ENCODE measurements around the gene PHPT1. TPM values are rescaled to one million over a fixed set of nuclear protein-coding genes. Genes with fewer than 3 reads are reported as not detected.
A peak's percentile ranks its signal among the peaks of the same experiment; 100 is the strongest.

The PHPT1 gene
- total and polyA plus RNA-seq, 7 donors: 39.0 to 144 (median 73.1) TPM

GRCh38 chr9:136803551-136804508, 45.4 kb upstream of the PHPT1 start:
- intact Hi-C loops (cut with DNase I): no loop called here
- no peak overlapping the region for H3K27ac ChIP-seq
- H3K27me3 ChIP-seq: peaks cover 28 to 38% (median 38%) of the 10 kb centered on the region in 3 donors
- no peaks in the 10 kb centered on the region for H3K9me3 ChIP-seq
- H3K36me3 ChIP-seq: no peaks in the 10 kb centered on the region
- WGBS, 2 donors: 90 to 92% methylated on average over 22 of the region's 22 CpGs
- peaks cover 0 to 43% (median 36%) of the 10 kb centered on the region in 4 donors for H3K4me1 ChIP-seq
- no peak for DNase-seq
- H3K4me3 ChIP-seq: no peak overlapping the region
- TF ChIP-seq POLR2AphosphoS5 (IDR thresholded peaks at IDR 0.05) (no peak), EP300 (IDR thresholded peaks at IDR 0.05) (no peak)
- TF ChIP-seq, protein P1, sequence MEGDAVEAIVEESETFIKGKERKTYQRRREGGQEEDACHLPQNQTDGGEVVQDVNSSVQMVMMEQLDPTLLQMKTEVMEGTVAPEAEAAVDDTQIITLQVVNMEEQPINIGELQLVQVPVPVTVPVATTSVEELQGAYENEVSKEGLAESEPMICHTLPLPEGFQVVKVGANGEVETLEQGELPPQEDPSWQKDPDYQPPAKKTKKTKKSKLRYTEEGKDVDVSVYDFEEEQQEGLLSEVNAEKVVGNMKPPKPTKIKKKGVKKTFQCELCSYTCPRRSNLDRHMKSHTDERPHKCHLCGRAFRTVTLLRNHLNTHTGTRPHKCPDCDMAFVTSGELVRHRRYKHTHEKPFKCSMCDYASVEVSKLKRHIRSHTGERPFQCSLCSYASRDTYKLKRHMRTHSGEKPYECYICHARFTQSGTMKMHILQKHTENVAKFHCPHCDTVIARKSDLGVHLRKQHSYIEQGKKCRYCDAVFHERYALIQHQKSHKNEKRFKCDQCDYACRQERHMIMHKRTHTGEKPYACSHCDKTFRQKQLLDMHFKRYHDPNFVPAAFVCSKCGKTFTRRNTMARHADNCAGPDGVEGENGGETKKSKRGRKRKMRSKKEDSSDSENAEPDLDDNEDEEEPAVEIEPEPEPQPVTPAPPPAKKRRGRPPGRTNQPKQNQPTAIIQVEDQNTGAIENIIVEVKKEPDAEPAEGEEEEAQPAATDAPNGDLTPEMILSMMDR (IDR thresholded peaks at IDR 0.05): no peak

- Histone ChIP-seq H3K27me3 (peaks cover 20 to 29% (median 29%) of the 10 kb centered on the region in 3 donors), H3K4me1 (peaks cover 0 to 47% (median 41%) of the 10 kb centered on the region in 4 donors), H3K27ac (no peak overlapping the region), H3K4me3 (no peak overlapping the region), H3K36me3 (peaks cover 0 to 1% (median 0%) of the 10 kb centered on the region in 4 donors), H3K9me3 (no peaks in the 10 kb centered on the region)
- 94 to 95% methylated on average over 20 of the region's 20 CpGs for WGBS, 2 donors
- DNase-seq: no peak
- intact Hi-C loops (cut with DNase I): no loop called here
- TF ChIP-seq, protein P1 (IDR thresholded peaks at IDR 0.05): no peak
- TF ChIP-seq POLR2A (IDR thresholded peaks at IDR 0.05) (no peak), EP300 (IDR thresholded peaks at IDR 0.05) (no peak), POLR2AphosphoS5 (IDR thresholded peaks at IDR 0.05) (no peak)
Measured at GRCh38 chr9:136804509-136805206, 44.6 kb upstream of the PHPT1 start.

GRCh38 chr9:136805207-136805740, 43.9 kb upstream of the PHPT1 start:
- peak; percentile 63 for DNase-seq
- TF ChIP-seq POLR2A (IDR thresholded peaks at IDR 0.05) (no peak), POLR2AphosphoS5 (IDR thresholded peaks at IDR 0.05) (no peak), EP300 (IDR thresholded peaks at IDR 0.05) (no peak)
- TF ChIP-seq, protein P1 (IDR thresholded peaks at IDR 0.05): no peak
- H3K27me3 ChIP-seq: peaks cover 14 to 23% (median 23%) of the 10 kb centered on the region in 3 donors
- WGBS, 2 donors: 92 to 93% methylated on average over 12 of the region's 12 CpGs
- intact Hi-C loops (cut with DNase I): no loop called here
- H3K9me3 ChIP-seq: no peaks in the 10 kb centered on the region
- no peak overlapping the region for H3K27ac ChIP-seq
- no peak overlapping the region for H3K4me3 ChIP-seq
- peaks cover 0 to 7% (median 0%) of the 10 kb centered on the region in 4 donors for H3K36me3 ChIP-seq
- peaks cover 0 to 47% (median 41%) of the 10 kb centered on the region in 4 donors for H3K4me1 ChIP-seq

DNA sequence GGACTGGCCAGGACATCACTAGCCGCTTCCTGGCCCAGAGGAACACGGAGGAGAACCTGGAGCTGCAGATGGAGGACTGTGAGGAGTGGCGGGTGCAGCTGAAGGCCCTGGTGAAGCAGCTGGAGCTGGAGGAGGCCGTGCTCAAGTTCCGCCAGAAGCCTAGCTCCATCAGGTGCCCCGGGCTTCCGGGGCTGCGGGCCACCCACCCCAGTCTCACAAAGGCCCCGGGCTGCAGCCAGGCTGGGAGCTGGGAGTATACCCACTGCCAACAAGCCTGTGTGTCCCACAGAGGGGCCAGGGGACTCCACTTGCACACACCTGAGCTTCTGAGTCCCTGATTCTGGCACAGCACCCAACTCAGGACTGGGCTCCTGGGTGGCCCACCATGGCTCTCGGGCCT, 43.1 kb upstream of the PHPT1 start:
- 96 to 97% methylated on average over 10 of the region's 10 CpGs for WGBS, 2 donors
- no peak for TF ChIP-seq POLR2A (IDR thresholded peaks at IDR 0.05)
- no peak for TF ChIP-seq POLR2AphosphoS5 (IDR thresholded peaks at IDR 0.05)
- no peak for TF ChIP-seq EP300 (IDR thresholded peaks at IDR 0.05)
- TF ChIP-seq, protein P1 (IDR thresholded peaks at IDR 0.05): no peak
- H3K4me1 ChIP-seq: peaks cover 0 to 45% (median 39%) of the 10 kb centered on the region in 4 donors
- no peak for DNase-seq
- peaks cover 0 to 14% (median 0%) of the 10 kb centered on the region in 4 donors for H3K36me3 ChIP-seq
- intact Hi-C loops (cut with DNase I): no loop called here
- no peak overlapping the region for H3K27ac ChIP-seq
- no peak overlapping the region for H3K4me3 ChIP-seq
- no peaks in the 10 kb centered on the region for H3K9me3 ChIP-seq
- peaks cover 6 to 15% (median 15%) of the 10 kb centered on the region in 3 donors for H3K27me3 ChIP-seq

All from sigmoid colon (tissue), 7 donors.